Measurements from ENCODE around the gene ADGB. TPM values are rescaled to one million over a fixed set of nuclear protein-coding genes. Genes with fewer than 3 reads are reported as not detected.

ADGB gene
- total RNA-seq, 1 experiment from 2014 or later: not detected

GRCh38 chr6:146650799-146651481, 52.2 kb downstream of the ADGB start:
- TF ChIP-seq CTCF (IDR thresholded peaks at IDR 0.05; ENCODE audit: unreplicated experiment): no peak
- Mint-ChIP-seq H3K27ac (ENCODE audit: unreplicated experiment) (no peak overlapping the region), H3K4me1 (ENCODE audit: low read depth, unreplicated experiment) (no peaks in the 10 kb centered on the region), H3K9me3 (ENCODE audit: low read depth, unreplicated experiment) (peaks cover 2% of the 10 kb centered on the region), H3K4me3 (ENCODE audit: low read depth, unreplicated experiment) (no peak overlapping the region), H3K27me3 (ENCODE audit: unreplicated experiment) (no peaks in the 10 kb centered on the region), H3K36me3 (ENCODE audit: insufficient read depth, unreplicated experiment) (no peaks in the 10 kb centered on the region)
- BruUV-seq (replicated peaks): no TSS peak
- intact Hi-C loops (cut with micrococcal nuclease; ENCODE audit: unreplicated experiment): no loop called here
- DNase-seq: no peak
- CTCF ChIA-PET: no interaction called here

- Mint-ChIP-seq H3K36me3 (ENCODE audit: insufficient read depth, unreplicated experiment) (no peaks in the 10 kb centered on the region), H3K9me3 (ENCODE audit: low read depth, unreplicated experiment) (peaks cover 2% of the 10 kb centered on the region), H3K27me3 (ENCODE audit: unreplicated experiment) (no peaks in the 10 kb centered on the region), H3K4me1 (ENCODE audit: low read depth, unreplicated experiment) (no peaks in the 10 kb centered on the region), H3K4me3 (ENCODE audit: low read depth, unreplicated experiment) (no peak overlapping the region), H3K27ac (ENCODE audit: unreplicated experiment) (no peak overlapping the region)
- no TSS peak for BruUV-seq (replicated peaks)
- no peak for DNase-seq
- CTCF ChIA-PET: no interaction called here
- no peak for TF ChIP-seq CTCF (IDR thresholded peaks at IDR 0.05; ENCODE audit: unreplicated experiment)
- intact Hi-C loops (cut with micrococcal nuclease; ENCODE audit: unreplicated experiment): no loop called here
Observed at GRCh38 chr6:146651482-146651863, 52.7 kb downstream of the ADGB start.

GRCh38 chr6:146657432-146657831, 58.7 kb downstream of the ADGB start:
- Mint-ChIP-seq H3K9me3 (ENCODE audit: low read depth, unreplicated experiment) (no peaks in the 10 kb centered on the region), H3K4me1 (ENCODE audit: low read depth, unreplicated experiment) (no peaks in the 10 kb centered on the region), H3K27ac (ENCODE audit: unreplicated experiment) (no peak overlapping the region), H3K27me3 (ENCODE audit: unreplicated experiment) (no peaks in the 10 kb centered on the region), H3K36me3 (ENCODE audit: insufficient read depth, unreplicated experiment) (no peaks in the 10 kb centered on the region), H3K4me3 (ENCODE audit: low read depth, unreplicated experiment) (no peak overlapping the region)
- intact Hi-C loops (cut with micrococcal nuclease; ENCODE audit: unreplicated experiment): no loop called here
- no peak for TF ChIP-seq CTCF (IDR thresholded peaks at IDR 0.05; ENCODE audit: unreplicated experiment)
- no peak for DNase-seq
- CTCF ChIA-PET: no interaction called here
- BruUV-seq (replicated peaks): no TSS peak

- intact Hi-C loops (cut with micrococcal nuclease; ENCODE audit: unreplicated experiment): no loop called here
- Mint-ChIP-seq H3K4me1 (ENCODE audit: low read depth, unreplicated experiment) (no peaks in the 10 kb centered on the region), H3K4me3 (ENCODE audit: low read depth, unreplicated experiment) (no peak overlapping the region), H3K27me3 (ENCODE audit: unreplicated experiment) (no peaks in the 10 kb centered on the region), H3K36me3 (ENCODE audit: insufficient read depth, unreplicated experiment) (no peaks in the 10 kb centered on the region), H3K27ac (ENCODE audit: unreplicated experiment) (no peak overlapping the region), H3K9me3 (ENCODE audit: low read depth, unreplicated experiment) (no peaks in the 10 kb centered on the region)
- CTCF ChIA-PET: no interaction called here
- DNase-seq: no peak
- TF ChIP-seq CTCF (IDR thresholded peaks at IDR 0.05; ENCODE audit: unreplicated experiment): no peak
- no TSS peak for BruUV-seq (replicated peaks)
Observed at GRCh38 chr6:146664871-146665360, 66.1 kb downstream of the ADGB start.

Measured in Calu3 (cell line).